ENCODE measurements around the gene FES.

The FES gene

GRCh38 chr15:90876046-90876445, 8.3 kb upstream of the FES start:
- no peak for DNase-seq (ENCODE audit: low read depth in 2 of 2)

GRCh38 chr15:90876512-90877170, 7.7 kb upstream of the FES start:
- DNase-seq (ENCODE audit: low read depth in 2 of 2), result no peak

GRCh38 chr15:90877315-90877714, 7.0 kb upstream of the FES start:
- no peak for DNase-seq (ENCODE audit: low read depth in 2 of 2)

- no peak for DNase-seq (ENCODE audit: low read depth in 2 of 2)
Observed at GRCh38 chr15:90877996-90878395, 6.3 kb upstream of the FES start.

GRCh38 chr15:90878660-90879059, 5.6 kb upstream of the FES start:
- no peak for DNase-seq (ENCODE audit: low read depth in 2 of 2)

GRCh38 chr15:90879730-90880366, 4.5 kb upstream of the FES start:
- DNase-seq (ENCODE audit: low read depth in 2 of 2), result no peak

- DNase-seq (ENCODE audit: low read depth in 2 of 2), result no peak
Observed at GRCh38 chr15:90880381-90881145, 3.7 kb upstream of the FES start.

GRCh38 chr15:90881181-90881977, 2.9 kb upstream of the FES start:
- no peak for DNase-seq (ENCODE audit: low read depth in 2 of 2)

GRCh38 chr15:90881978-90882721, 2.2 kb upstream of the FES start:
- no peak for DNase-seq (ENCODE audit: low read depth in 2 of 2)

GRCh38 chr15:90882781-90883525, 1.4 kb upstream of the FES start:
- no peak for DNase-seq (ENCODE audit: low read depth in 2 of 2)

- no peak for DNase-seq (ENCODE audit: low read depth in 2 of 2)
Observed at GRCh38 chr15:90883526-90883975, 753 bp upstream of the FES start.

- no peak for DNase-seq (ENCODE audit: low read depth in 2 of 2)
Observed at GRCh38 chr15:90884719-90885431, 571 bp downstream of the FES start.

GRCh38 chr15:90885432-90886290, 1.4 kb downstream of the FES start:
- DNase-seq (ENCODE audit: low read depth in 2 of 2), result peak; percentile 59 to 68

- DNase-seq (ENCODE audit: low read depth in 2 of 2), result no peak
Observed at GRCh38 chr15:90886291-90886614, 1.9 kb downstream of the FES start.

- no peak for DNase-seq (ENCODE audit: low read depth in 2 of 2)
Observed at GRCh38 chr15:90887037-90887481, 2.8 kb downstream of the FES start.

- DNase-seq (ENCODE audit: low read depth in 2 of 2), result no peak
Observed at GRCh38 chr15:90889313-90889730, 5.0 kb downstream of the FES start.

- no peak for DNase-seq (ENCODE audit: low read depth in 2 of 2)
Observed at GRCh38 chr15:90889736-90890456, 5.6 kb downstream of the FES start.

GRCh38 chr15:90890839-90891238, 6.5 kb downstream of the FES start:
- DNase-seq (ENCODE audit: low read depth in 2 of 2), result no peak
